Stomach (tissue), 4 donors: ENCODE measurements around the gene TGM4.

Experiments used
- EP300 ChIP-seq: sonication (generic); formaldehyde crosslinking; IDR thresholded peaks from one replicate; pipeline ENCODE4 v1.6.1; 2017; ENCODE audit warnings: antibody characterized with exemption
- POLR2A ChIP-seq, 4 donors: fragments of 450-650 bp; IDR thresholded peaks; one replicate each; pipeline ENCODE4 v1.6.1; 2016; ENCODE audit warnings: antibody characterized with exemption in 4 of 4, control low read depth in 2 of 4, mild to moderate bottlenecking in 1 of 4, moderate library complexity in 1 of 4
- POLR2AphosphoS5 ChIP-seq, 3 donors: sonication (generic); formaldehyde crosslinking; IDR thresholded peaks; one replicate each; pipeline ENCODE4 v1.6.1; 2016; ENCODE audit warnings: antibody characterized with exemption in 3 of 3
- TF ChIP-seq, protein P1 (sequence below), 7 experiments: fragments of 450-650 bp in 4 of 7; fragments of 200-600 bp in 3 of 7; sonication (generic) in 3 of 7; IDR thresholded peaks; one replicate each; pipeline ENCODE4 v1.5.1; 2016 to 2019; ENCODE audit warnings: antibody characterized with exemption in 7 of 7, control low read depth in 2 of 7, mild to moderate bottlenecking in 1 of 7

DNA sequence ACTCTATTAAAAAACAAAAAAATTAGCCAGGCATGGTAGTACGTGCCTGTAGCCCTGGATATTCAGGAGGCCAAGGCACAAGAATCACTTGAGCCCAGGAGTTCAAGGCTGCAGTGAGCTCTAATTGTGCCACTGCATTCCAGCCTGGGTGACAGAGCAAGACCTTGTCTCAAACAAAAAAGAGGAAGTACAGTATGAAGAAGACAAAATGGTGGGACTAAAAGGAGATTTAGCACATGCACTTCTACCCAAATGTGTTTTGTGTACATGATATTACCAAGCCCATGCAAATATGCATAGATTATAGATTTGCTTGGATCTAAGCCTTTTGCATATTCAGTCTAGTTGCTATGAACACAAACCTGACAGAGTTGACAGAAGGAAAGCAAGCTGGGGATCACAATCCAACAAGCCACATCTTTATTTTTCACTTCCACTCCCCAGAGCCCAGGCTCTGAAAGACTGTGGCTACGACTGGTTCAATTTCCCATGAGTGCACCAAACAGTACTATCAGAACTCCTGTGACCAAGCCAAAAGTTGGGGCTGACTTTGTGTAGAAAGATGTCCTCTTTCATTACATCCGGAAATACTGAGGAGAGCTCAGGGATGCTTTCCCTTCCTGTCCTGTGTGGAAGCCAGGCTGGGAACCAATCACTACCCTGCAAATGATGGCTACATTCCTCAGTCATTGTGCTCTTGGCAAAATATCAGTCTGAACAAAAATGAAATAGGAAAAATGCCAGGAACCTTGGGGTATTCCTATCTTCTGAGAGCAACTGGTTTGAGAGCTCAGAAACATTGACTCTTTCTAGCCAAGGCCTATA lies 49.4 kb downstream of the TGM4 start:
- TF ChIP-seq, protein P1, sequence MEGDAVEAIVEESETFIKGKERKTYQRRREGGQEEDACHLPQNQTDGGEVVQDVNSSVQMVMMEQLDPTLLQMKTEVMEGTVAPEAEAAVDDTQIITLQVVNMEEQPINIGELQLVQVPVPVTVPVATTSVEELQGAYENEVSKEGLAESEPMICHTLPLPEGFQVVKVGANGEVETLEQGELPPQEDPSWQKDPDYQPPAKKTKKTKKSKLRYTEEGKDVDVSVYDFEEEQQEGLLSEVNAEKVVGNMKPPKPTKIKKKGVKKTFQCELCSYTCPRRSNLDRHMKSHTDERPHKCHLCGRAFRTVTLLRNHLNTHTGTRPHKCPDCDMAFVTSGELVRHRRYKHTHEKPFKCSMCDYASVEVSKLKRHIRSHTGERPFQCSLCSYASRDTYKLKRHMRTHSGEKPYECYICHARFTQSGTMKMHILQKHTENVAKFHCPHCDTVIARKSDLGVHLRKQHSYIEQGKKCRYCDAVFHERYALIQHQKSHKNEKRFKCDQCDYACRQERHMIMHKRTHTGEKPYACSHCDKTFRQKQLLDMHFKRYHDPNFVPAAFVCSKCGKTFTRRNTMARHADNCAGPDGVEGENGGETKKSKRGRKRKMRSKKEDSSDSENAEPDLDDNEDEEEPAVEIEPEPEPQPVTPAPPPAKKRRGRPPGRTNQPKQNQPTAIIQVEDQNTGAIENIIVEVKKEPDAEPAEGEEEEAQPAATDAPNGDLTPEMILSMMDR (IDR thresholded peaks at IDR 0.05), result no peak
- no peak for TF ChIP-seq EP300
- no peak for TF ChIP-seq POLR2A (IDR thresholded peaks at IDR 0.05)
- no peak for TF ChIP-seq POLR2AphosphoS5 (IDR thresholded peaks at IDR 0.05)
